Neuronal stem cell (in vitro differentiated cells): ENCODE data around the gene METTL2B.
"Not testable (repeated sequence)": the region's sequence is repeated elsewhere in the genome, so short reads cannot be mapped to it uniquely, and the experiment has no call there.

Experiments used
- DNase-seq: peaks from one replicate; pipeline ENCODE4 v3.0.0-alpha.2; 2013; ENCODE audit warnings: low spot score
- H2AFZ ChIP-seq: one replicate; pipeline ENCODE4 v1.6.1; 2013; ENCODE audit warnings: mild to moderate bottlenecking, low read length, inconsistent platforms
- H2AK5ac ChIP-seq: 2 replicates; pipeline ENCODE4 v1.6.1; 2013; ENCODE audit warnings: low read depth, mild to moderate bottlenecking, inconsistent platforms, low read length, moderate library complexity, mixed read lengths
- H2BK120ac ChIP-seq: 2 replicates; pipeline ENCODE4 v1.6.1; 2013; ENCODE audit warnings: low read depth, mild to moderate bottlenecking, inconsistent platforms, low read length, moderate library complexity, mixed read lengths
- H2BK12ac ChIP-seq: one replicate; pipeline ENCODE4 v1.6.1; 2013; ENCODE audit warnings: low read length, inconsistent platforms
- H2BK15ac ChIP-seq: 2 replicates; pipeline ENCODE4 v1.6.1; 2013; ENCODE audit warnings: mild to moderate bottlenecking, low read length, inconsistent platforms, mixed read lengths
- H2BK5ac ChIP-seq: one replicate; pipeline ENCODE4 v1.6.1; 2013; ENCODE audit warnings: inconsistent platforms, mild to moderate bottlenecking, low read length, moderate library complexity
- H3K14ac ChIP-seq: one replicate; pipeline ENCODE4 v1.6.1; 2013; ENCODE audit warnings: low read length, inconsistent platforms
- H3K18ac ChIP-seq: 2 replicates; pipeline ENCODE4 v1.6.1; 2013; ENCODE audit warnings: low read length, inconsistent platforms
- H3K23ac ChIP-seq: 2 replicates; pipeline ENCODE4 v1.6.1; 2013; ENCODE audit warnings: low read depth, mild to moderate bottlenecking, mixed read lengths, low read length, inconsistent platforms; ENCODE audit not compliant: poor library complexity
- H3K27ac ChIP-seq: replicated peaks from 3 replicates; pipeline ENCODE4 v1.5.1; 2013; ENCODE audit warnings: low read length, inconsistent platforms
- H3K27me3 ChIP-seq, 3 experiments: 2 replicates each; pipeline ENCODE4 v1.6.1; 2013; ENCODE audit warnings: low read length in 3 of 3, mild to moderate bottlenecking in 2 of 3, inconsistent platforms in 1 of 3, low read depth in 1 of 3, mixed read lengths in 1 of 3, moderate library complexity in 1 of 3; ENCODE audit not compliant: control insufficient read depth in 3 of 3, insufficient read depth in 3 of 3
- H3K36me3 ChIP-seq, 2 donors: replicated peaks in 1 of 2; 2 replicates each; pipeline ENCODE4 v1.6.1; 2013; ENCODE audit warnings: low read length in 2 of 2; ENCODE audit not compliant: control insufficient read depth in 2 of 2, insufficient read depth in 2 of 2
- H3K4ac ChIP-seq: 2 replicates; pipeline ENCODE4 v1.6.1; 2013; ENCODE audit warnings: inconsistent platforms, mild to moderate bottlenecking, low read length, moderate library complexity
- H3K4me1 ChIP-seq, 2 donors: 1 replicate in 1 of 2; 2 replicates in 1 of 2; pipeline ENCODE4 v1.6.1; 2013; ENCODE audit warnings: low read length in 2 of 2, low read depth in 1 of 2; ENCODE audit not compliant: control insufficient read depth in 2 of 2, insufficient read depth in 1 of 2
- H3K4me2 ChIP-seq: one replicate; pipeline ENCODE4 v1.6.1; 2013; ENCODE audit warnings: mild to moderate bottlenecking, low read length, inconsistent platforms; ENCODE audit not compliant: insufficient read depth, poor library complexity, severe bottlenecking
- H3K4me3 ChIP-seq, 2 donors: 2 replicates each; pipeline ENCODE4 v1.5.1; 2013; ENCODE audit warnings: low read length in 2 of 2, mild to moderate bottlenecking in 2 of 2, inconsistent platforms in 1 of 2, moderate library complexity in 1 of 2
- H3K79me1 ChIP-seq: one replicate; pipeline ENCODE4 v1.6.1; 2013; ENCODE audit warnings: low read depth, mild to moderate bottlenecking, inconsistent platforms, low read length, moderate library complexity
- H3K9ac ChIP-seq: one replicate; pipeline ENCODE4 v1.6.1; 2013; ENCODE audit warnings: mild to moderate bottlenecking, low read depth, low read length, inconsistent platforms; ENCODE audit not compliant: poor library complexity
- H3K9me3 ChIP-seq, 2 donors: replicated peaks in 1 of 2; 2 replicates each; pipeline versions ENCODE3 to v1.6.1; 2013; ENCODE audit warnings: low read length in 2 of 2, mild to moderate bottlenecking in 2 of 2, inconsistent platforms in 1 of 2, low read depth in 1 of 2, mixed read lengths in 1 of 2, moderate library complexity in 1 of 2; ENCODE audit not compliant: control insufficient read depth in 2 of 2, insufficient read depth in 1 of 2
- H4K8ac ChIP-seq: one replicate; pipeline ENCODE4 v1.6.1; 2013; ENCODE audit warnings: low read depth, mild to moderate bottlenecking, inconsistent platforms, low read length, moderate library complexity
- H4K91ac ChIP-seq: one replicate; pipeline ENCODE4 v1.6.1; 2013; ENCODE audit warnings: low read length, low read depth, mild to moderate bottlenecking, inconsistent platforms; ENCODE audit not compliant: poor library complexity
- WGBS, 2 donors: extraction: QIAGEN DNeasy Blood & Tissue Kit; methylation state at CpG; one replicate each; pipeline ENCODE4 v1.1.7; 2013; ENCODE audit warnings: missing lambda C conversion rate in 2 of 2, mixed read lengths in 1 of 2; ENCODE audit not compliant: insufficient read length in 2 of 2, insufficient replicate concordance in 1 of 2; ENCODE audit errors: extremely low coverage in 2 of 2; 5-methylcytosine and 5-hydroxymethylcytosine counted together

The METTL2B gene

DNA sequence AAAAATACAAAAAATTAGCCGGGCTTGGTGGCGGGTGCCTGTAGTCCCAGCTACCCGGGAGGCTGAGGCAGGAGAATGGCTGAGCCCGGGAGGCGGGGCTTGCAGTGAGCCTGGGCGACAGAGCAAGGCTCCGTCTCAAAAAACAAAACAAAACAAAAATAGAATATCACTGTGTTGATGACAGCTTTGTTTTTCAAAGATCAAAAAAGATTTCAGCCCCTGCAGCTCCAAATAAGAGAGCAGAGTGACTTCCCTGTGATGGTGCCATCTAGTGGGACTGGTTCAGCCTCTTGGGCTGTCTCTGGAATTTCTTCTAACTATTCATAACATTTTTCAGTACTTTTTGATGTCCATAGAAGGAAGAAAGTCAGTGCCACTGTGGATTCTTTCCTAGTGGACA lies 60.9 kb downstream of the METTL2B start:
- H3K36me3 ChIP-seq, result peaks cover 0 to 57% of the 10 kb centered on the region in 2 donors
- H3K23ac ChIP-seq, H3K4me3 ChIP-seq, H3K27me3 ChIP-seq, H3K4ac ChIP-seq, DNase-seq, H4K8ac ChIP-seq, H2AK5ac ChIP-seq, H2BK12ac ChIP-seq, H3K18ac ChIP-seq, H4K91ac ChIP-seq, H2BK5ac ChIP-seq, H3K9ac ChIP-seq, H3K79me1 ChIP-seq, H2BK120ac ChIP-seq, H2BK15ac ChIP-seq, H3K4me1 ChIP-seq, H3K14ac ChIP-seq, H3K27ac ChIP-seq, H3K4me2 ChIP-seq, H3K9me3 ChIP-seq, H2AFZ ChIP-seq: not testable (repeated sequence)
- WGBS, 2 donors, result no CpG with 5 or more reads among the region's 7 CpGs

DNA sequence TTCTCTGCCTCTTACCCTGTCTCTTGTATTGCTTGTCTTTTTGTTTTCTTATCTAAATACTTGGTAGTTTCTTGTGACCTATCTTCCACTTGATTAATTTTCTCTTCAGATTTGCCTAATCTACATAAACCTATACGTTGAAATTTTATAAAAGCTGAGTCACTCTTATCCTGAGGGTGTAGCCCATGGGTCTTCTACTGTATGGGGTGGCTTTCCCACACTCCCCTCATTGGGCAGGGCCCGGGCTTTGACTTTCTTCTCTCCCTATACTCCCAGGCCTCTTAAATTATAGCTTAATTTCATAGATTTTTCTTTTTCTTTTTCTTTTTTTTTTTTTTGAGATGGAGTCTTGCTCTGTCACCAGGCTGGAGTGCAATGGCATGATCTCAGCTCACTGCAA lies 66.0 kb downstream of the METTL2B start:
- H4K8ac ChIP-seq, H3K27ac ChIP-seq, H4K91ac ChIP-seq, H3K79me1 ChIP-seq, H3K4me1 ChIP-seq, H3K18ac ChIP-seq, H3K4me2 ChIP-seq, H2AFZ ChIP-seq, H2AK5ac ChIP-seq, H3K9me3 ChIP-seq, DNase-seq, H2BK15ac ChIP-seq, H3K27me3 ChIP-seq, H3K4me3 ChIP-seq, H3K23ac ChIP-seq, H2BK120ac ChIP-seq, H3K9ac ChIP-seq, H3K14ac ChIP-seq, H2BK5ac ChIP-seq, H3K4ac ChIP-seq, H2BK12ac ChIP-seq: not testable (repeated sequence)
- WGBS, 2 donors, result no CpG with 5 or more reads among the region's 2 CpGs
- peaks cover 2 to 78% of the 10 kb centered on the region in 2 donors for H3K36me3 ChIP-seq

DNA sequence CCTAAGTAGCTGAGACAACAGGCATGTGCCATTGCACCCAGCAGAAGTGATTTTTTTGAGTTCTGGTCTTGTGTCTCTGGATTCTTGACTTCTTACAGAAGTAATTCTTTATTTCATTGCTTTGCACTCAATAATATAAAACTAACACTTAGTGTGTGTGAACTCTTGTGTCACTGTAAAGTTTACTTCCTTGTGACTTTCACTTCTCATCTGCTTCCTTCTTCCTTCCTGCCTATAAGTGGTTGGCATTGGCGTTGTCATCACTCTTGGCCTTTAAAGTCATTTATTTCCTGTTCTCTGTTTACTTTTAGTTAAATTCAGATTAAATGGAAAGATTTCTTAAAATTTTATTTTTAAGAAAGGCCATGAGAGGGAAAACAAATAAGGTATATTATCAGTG lies 66.8 kb downstream of the METTL2B start:
- no CpG with 5 or more reads among the region's 1 CpG for WGBS, 2 donors
- H3K36me3 ChIP-seq, result peaks cover 2 to 82% of the 10 kb centered on the region in 2 donors
- H3K9ac ChIP-seq, H2BK15ac ChIP-seq, H3K27me3 ChIP-seq, H2AFZ ChIP-seq, H3K14ac ChIP-seq, H3K9me3 ChIP-seq, H2AK5ac ChIP-seq, H3K4me2 ChIP-seq, H3K27ac ChIP-seq, H3K79me1 ChIP-seq, H2BK5ac ChIP-seq, H3K4me3 ChIP-seq, H3K4me1 ChIP-seq, H2BK12ac ChIP-seq, H3K18ac ChIP-seq, H3K23ac ChIP-seq, H3K4ac ChIP-seq, H4K8ac ChIP-seq, H2BK120ac ChIP-seq, H4K91ac ChIP-seq, DNase-seq: not testable (repeated sequence)

DNA sequence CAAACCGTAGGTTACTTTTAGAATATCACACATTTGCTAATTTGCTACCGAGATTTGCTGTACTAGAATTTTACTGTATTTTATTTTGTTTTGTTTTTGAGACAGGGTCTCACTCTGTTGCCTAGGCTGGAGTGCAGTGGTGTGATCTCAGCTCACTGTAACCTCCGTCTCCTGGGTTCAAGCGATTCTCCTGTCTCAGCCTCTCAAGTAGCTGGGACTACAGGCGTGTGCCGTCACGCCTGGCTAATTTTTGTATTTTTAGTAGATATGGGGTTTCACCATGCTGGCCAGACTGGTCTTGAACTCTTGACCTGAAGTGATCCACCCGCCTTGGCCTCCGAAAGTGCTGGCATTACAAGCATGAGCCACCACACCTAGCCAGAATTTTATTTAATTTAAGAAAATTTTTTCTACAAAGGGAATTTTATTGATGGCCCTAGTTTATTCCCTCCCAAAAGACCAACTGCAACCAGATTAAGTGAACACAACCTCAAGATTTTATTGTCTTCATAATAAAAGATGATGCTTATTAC lies 69.8 kb downstream of the METTL2B start:
- H3K27me3 ChIP-seq, H3K4me2 ChIP-seq, H3K4me3 ChIP-seq, H3K9me3 ChIP-seq, H4K8ac ChIP-seq, H2BK15ac ChIP-seq, H3K14ac ChIP-seq, H3K23ac ChIP-seq, H3K4me1 ChIP-seq, H3K27ac ChIP-seq, H3K18ac ChIP-seq, H2BK5ac ChIP-seq, H3K9ac ChIP-seq, H2BK120ac ChIP-seq, H2AK5ac ChIP-seq, H4K91ac ChIP-seq, H2BK12ac ChIP-seq, H2AFZ ChIP-seq, H3K4ac ChIP-seq, H3K79me1 ChIP-seq, DNase-seq: not testable (repeated sequence)
- no CpG with 5 or more reads among the region's 9 CpGs for WGBS, 2 donors
- peaks cover 2 to 73% of the 10 kb centered on the region in 2 donors for H3K36me3 ChIP-seq
